Hepatic stellate cell (primary cell): ENCODE measurements around the gene MBOAT2.

Experiments used
- DNase-seq: peaks from one replicate; pipeline ENCODE4 v3.0.0; 2011; ENCODE audit warnings: low spot score

MBOAT2 gene

GRCh38 chr2:9017411-9017810, 13.9 kb upstream of the MBOAT2 start:
- no peak for DNase-seq

DNA sequence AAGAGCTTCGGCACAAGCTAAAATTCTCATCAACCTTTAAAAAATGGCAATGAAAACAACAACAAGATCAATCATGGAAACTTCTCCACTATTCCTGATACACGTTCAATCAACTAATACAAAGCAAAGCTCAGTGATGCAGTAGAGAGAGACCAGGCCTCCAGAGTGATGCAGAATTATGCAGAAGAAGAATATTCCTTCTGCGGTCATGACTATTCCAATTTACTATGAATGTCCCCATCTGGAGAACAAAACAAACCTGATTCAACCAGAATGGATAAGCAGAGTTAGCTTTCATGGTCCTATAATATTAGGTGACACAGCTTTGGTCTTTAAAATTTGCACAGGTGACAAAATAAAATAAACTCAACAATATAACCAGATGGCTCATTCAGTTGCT, 12.5 kb upstream of the MBOAT2 start:
- DNase-seq, result no peak

GRCh38 chr2:9013403-9013802, 9.9 kb upstream of the MBOAT2 start:
- DNase-seq, result no peak

- no peak for DNase-seq
Observed at GRCh38 chr2:9010866-9011265, 7.4 kb upstream of the MBOAT2 start.

- DNase-seq, result no peak
Observed at GRCh38 chr2:9008951-9009664, 5.6 kb upstream of the MBOAT2 start.

GRCh38 chr2:9006368-9006767, 2.9 kb upstream of the MBOAT2 start:
- DNase-seq, result no peak

- no peak for DNase-seq
Observed at GRCh38 chr2:9004338-9005204, 1.1 kb upstream of the MBOAT2 start.

- no peak for DNase-seq
Observed at GRCh38 chr2:9003366-9003615, 193 bp downstream of the MBOAT2 start.

- DNase-seq, result no peak
Observed at GRCh38 chr2:9002637-9003365, 683 bp downstream of the MBOAT2 start.

DNA sequence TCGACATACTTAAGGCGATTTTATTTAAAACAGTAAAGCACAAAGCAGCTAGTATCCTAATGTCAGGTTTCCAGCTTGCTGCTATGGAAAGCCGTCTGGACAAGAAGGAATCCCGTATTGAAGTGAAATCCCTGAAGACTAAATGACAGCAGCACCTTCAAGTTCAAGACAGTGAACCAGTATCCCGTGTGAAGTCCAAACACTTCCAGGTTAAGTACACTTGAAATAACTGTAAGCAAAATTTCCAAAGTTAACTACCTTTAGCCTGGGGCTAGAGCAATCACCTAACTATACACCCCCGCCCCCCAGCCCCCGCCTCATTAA, 1.2 kb downstream of the MBOAT2 start:
- no peak for DNase-seq

- DNase-seq, result no peak
Observed at GRCh38 chr2:9001778-9002177, 1.7 kb downstream of the MBOAT2 start.

DNA sequence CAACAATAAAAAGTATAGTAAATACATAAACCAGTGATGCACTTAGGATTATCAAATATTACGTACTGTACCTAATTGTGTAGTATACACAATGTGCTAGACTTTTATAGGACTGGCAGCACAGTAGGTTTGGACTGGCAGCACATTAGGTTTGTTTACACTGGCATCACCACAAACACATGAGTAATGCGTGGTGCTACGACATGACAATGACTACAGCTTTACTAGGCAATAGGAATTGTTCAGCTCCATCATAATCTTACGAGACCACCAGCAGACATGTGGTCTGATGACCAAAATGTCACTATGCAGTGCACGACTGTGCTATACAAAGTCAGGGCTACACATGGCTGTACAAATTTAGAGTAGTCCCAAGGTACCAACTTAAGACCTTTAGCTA, 2.3 kb downstream of the MBOAT2 start:
- DNase-seq, result no peak

DNA sequence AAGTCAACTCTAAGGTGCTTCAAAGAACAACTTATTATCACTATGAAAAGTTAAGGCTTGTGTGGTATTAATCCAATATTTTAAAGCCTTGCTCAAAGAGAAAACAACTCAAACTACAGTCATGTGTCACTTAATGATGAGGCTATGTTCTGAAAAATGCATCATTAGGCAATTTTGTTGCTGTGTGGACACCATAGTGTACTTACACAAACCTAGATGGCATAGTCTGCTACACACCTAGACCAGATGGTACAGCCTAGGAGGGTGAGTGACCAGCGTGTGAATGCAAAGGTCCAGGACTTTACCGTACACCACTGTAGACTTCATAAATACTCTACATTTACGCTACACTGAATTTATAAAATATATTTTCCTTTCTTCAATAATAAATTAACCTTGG, 3.0 kb downstream of the MBOAT2 start:
- DNase-seq, result no peak

DNA sequence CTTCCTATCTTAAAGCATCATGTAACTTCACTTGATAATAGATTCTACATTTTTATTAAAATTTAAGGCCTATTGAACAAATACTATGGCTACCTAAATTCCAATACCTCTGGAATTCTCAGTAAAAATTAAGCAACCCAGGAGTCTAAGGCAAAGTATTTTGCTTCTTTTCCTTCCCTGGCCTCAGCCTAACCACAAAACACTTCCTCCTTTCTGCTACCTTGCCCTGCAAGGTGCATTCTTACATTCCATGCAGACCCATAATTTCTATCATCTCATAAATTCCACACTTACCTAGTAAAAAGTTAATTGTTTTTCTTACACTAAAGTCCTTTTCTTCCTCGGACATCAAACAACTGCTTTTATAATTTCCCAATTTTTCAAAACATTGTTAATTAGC, 3.7 kb downstream of the MBOAT2 start:
- no peak for DNase-seq

- no peak for DNase-seq
Observed at GRCh38 chr2:8999102-8999446, 4.4 kb downstream of the MBOAT2 start.

DNA sequence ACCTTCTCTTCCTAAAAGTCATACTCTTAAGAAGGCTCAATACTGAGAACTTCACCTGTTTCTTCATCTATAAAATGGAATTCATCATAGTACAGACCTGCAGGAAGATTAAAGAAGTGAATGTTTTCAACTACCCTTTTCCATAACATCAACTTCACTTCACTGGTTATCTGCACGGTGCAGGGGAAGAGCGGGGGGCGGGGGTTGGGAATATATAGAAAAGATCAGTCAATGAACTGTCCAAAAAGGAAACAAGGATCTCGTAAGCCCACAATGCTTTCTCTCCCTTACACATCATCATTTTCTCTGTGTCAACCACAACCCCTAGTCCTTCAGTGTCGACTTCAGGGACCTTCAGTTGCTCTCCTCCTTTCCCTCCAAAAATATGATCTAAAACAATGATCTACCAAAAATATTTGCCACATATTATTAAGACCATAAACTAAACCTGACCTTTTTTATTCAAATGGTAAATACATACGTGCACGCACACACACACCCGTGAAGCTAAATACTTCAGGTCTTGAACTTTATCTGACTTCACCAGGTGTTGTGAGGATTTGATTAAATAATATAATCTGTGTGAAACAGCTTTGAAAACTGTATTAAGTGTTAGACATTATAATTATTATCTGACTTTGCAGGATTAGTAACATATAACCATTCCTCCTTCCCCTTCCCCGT, 4.9 kb downstream of the MBOAT2 start:
- no peak for DNase-seq

DNA sequence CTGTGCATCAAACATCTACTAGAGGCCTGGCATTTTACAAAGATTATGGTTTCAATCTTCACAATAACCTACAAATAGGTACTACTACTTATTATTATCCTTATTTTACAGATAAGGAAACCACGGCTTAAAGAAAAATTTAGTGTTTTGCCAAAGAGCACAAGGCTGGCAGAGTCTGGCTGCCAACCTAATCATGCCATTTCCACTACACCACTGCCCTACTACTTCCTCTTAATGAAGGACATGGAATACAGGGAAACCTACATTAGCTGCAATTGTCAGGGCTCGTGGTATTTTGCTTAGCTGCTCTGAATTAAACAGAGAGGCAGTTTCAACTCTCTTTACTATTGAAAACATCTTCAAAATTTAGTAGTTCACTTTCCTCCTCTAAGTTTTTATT, 5.9 kb downstream of the MBOAT2 start:
- no peak for DNase-seq

- no peak for DNase-seq
Observed at GRCh38 chr2:8997108-8997507, 6.4 kb downstream of the MBOAT2 start.

- DNase-seq, result no peak
Observed at GRCh38 chr2:8996006-8996405, 7.5 kb downstream of the MBOAT2 start.

- DNase-seq, result no peak
Observed at GRCh38 chr2:8994386-8994785, 9.1 kb downstream of the MBOAT2 start.

DNA sequence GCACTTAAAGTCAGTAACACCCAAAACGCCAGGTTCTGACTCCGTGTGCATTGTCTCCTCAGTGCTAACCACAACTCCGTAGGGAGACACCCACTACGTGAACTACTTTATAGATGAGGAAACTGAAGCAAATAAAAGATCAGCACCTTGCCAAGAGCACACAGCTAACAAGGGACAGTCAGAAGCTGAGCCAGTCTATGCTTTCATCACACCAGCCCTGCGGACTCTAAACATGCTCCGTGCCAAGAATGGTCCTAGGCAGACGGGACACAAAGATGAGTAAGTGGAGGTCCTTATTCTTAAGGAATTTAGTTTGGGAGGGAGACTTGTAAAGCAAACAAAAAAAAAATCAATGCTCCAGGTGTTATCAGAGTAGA, 9.6 kb downstream of the MBOAT2 start:
- no peak for DNase-seq

GRCh38 chr2:8993196-8993901, 10.1 kb downstream of the MBOAT2 start:
- no peak for DNase-seq
